NCI-H128 (cell line): ENCODE measurements around the gene NACA2.
"Not testable (repeated sequence)": the region's sequence is repeated elsewhere in the genome, so short reads cannot be mapped to it uniquely, and the experiment has no call there.

Experiments
- DNase-seq: peaks from one replicate; lab custom pipeline; 2025; ENCODE audit not compliant: unreplicated experiment; lab: John Stamatoyannopoulos, UW

The NACA2 gene

GRCh38 chr17:61579347-61579746 lies 11.7 kb downstream of the NACA2 start:
- DNase-seq = no peak

GRCh38 chr17:61578645-61579044 lies 12.4 kb downstream of the NACA2 start:
- DNase-seq = no peak

GRCh38 chr17:61575983-61576382 lies 15.0 kb downstream of the NACA2 start:
- no peak for DNase-seq

- no peak for DNase-seq
Observed at GRCh38 chr17:61575352-61575975, 15.6 kb downstream of the NACA2 start.

- DNase-seq = no peak
Observed at GRCh38 chr17:61574542-61575351, 16.3 kb downstream of the NACA2 start.

GRCh38 chr17:61572547-61572946 lies 18.5 kb downstream of the NACA2 start:
- not testable (repeated sequence) for DNase-seq

GRCh38 chr17:61571624-61572023 lies 19.4 kb downstream of the NACA2 start:
- no peak for DNase-seq

GRCh38 chr17:61570118-61570517 lies 20.9 kb downstream of the NACA2 start:
- no peak for DNase-seq

- DNase-seq = not testable (repeated sequence)
Observed at GRCh38 chr17:61569525-61569924, 21.5 kb downstream of the NACA2 start.

GRCh38 chr17:61568219-61569072 lies 22.6 kb downstream of the NACA2 start:
- no peak for DNase-seq

GRCh38 chr17:61567045-61567802 lies 23.8 kb downstream of the NACA2 start:
- DNase-seq = no peak

GRCh38 chr17:61566448-61566847 lies 24.6 kb downstream of the NACA2 start:
- DNase-seq = not testable (repeated sequence)

- not testable (repeated sequence) for DNase-seq
Observed at GRCh38 chr17:61565850-61566249, 25.2 kb downstream of the NACA2 start.

GRCh38 chr17:61565213-61565612 lies 25.8 kb downstream of the NACA2 start:
- no peak for DNase-seq

- no peak for DNase-seq
Observed at GRCh38 chr17:61562287-61562686, 28.7 kb downstream of the NACA2 start.

GRCh38 chr17:61561354-61561753 lies 29.7 kb downstream of the NACA2 start:
- no peak for DNase-seq

- no peak for DNase-seq
Observed at GRCh38 chr17:61560071-61560470, 30.9 kb downstream of the NACA2 start.

GRCh38 chr17:61556224-61557188 lies 34.5 kb downstream of the NACA2 start:
- no peak for DNase-seq

- no peak for DNase-seq
Observed at GRCh38 chr17:61555127-61555566, 35.9 kb downstream of the NACA2 start.

- no peak for DNase-seq
Observed at GRCh38 chr17:61554209-61554608, 36.8 kb downstream of the NACA2 start.
